Mammary epithelial cell (primary cell): ENCODE data around the gene ZFR2.

ENCODE experiments used
- EZH2 ChIP-seq: IDR thresholded peaks from 2 replicates; pipeline ENCODE4 v1.6.1; 2012; ENCODE audit warnings: low read length, inconsistent platforms, borderline replicate concordance
- TF ChIP-seq, protein P1 (sequence below), 2 donors: IDR thresholded peaks in 1 of 2; conservative IDR thresholded peaks in 1 of 2; 2 replicates each; pipeline ENCODE4 v1.5.1; 2011 to 2012; ENCODE audit warnings: inconsistent platforms in 2 of 2, low read length in 2 of 2, mild to moderate bottlenecking in 2 of 2, control low read depth in 1 of 2, low read depth in 1 of 2; ENCODE audit not compliant: insufficient read depth in 1 of 2; ENCODE audit errors: extremely low read depth in 1 of 2

DNA sequence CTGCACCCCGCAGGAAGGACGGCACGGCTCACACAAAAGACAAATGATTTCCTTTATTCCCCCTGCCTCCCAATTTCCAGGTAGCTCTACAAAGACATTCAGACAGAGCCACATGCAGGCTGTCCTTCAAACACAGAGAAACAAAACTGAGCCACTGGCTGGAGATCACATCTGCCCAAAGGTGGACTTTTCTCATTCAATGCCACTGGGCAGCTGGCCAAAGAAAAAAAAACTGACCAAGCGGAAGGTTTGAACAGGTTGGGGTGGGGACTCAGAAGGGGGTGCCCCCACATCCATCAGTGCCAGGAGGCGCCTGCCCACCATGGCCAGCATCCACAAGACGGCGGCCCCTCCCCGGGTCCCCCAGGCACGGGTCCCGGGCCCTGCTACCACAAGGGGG is 64.9 kb downstream of the ZFR2 start:
- TF ChIP-seq, protein P1, sequence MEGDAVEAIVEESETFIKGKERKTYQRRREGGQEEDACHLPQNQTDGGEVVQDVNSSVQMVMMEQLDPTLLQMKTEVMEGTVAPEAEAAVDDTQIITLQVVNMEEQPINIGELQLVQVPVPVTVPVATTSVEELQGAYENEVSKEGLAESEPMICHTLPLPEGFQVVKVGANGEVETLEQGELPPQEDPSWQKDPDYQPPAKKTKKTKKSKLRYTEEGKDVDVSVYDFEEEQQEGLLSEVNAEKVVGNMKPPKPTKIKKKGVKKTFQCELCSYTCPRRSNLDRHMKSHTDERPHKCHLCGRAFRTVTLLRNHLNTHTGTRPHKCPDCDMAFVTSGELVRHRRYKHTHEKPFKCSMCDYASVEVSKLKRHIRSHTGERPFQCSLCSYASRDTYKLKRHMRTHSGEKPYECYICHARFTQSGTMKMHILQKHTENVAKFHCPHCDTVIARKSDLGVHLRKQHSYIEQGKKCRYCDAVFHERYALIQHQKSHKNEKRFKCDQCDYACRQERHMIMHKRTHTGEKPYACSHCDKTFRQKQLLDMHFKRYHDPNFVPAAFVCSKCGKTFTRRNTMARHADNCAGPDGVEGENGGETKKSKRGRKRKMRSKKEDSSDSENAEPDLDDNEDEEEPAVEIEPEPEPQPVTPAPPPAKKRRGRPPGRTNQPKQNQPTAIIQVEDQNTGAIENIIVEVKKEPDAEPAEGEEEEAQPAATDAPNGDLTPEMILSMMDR (conservative IDR thresholded peaks at IDR 0.05 in 1 of 2, IDR thresholded peaks at IDR 0.05 in 1 of 2; ENCODE audit: extremely low read depth in 1 of 2, insufficient read depth in 1 of 2, low read depth in 1 of 2, low read length in 2 of 2): no peak
- no peak for TF ChIP-seq EZH2
